A673 (cell line): ENCODE results near the gene SKP2.

ENCODE experiments used
- EZH2 ChIP-seq: fragments of 200-600 bp; sonication (generic); IDR thresholded peaks from 2 replicates; pipeline ENCODE4 v1.6.1; 2017; ENCODE audit warnings: borderline replicate concordance, low read depth, mild to moderate bottlenecking, mixed read lengths, antibody characterized with exemption, low read length; ENCODE audit not compliant: poor library complexity, severe bottlenecking
- TF ChIP-seq, protein P1 (sequence below): fragments of 300-800, 200-600 bp; sonication (generic); conservative IDR thresholded peaks from 2 replicates; pipeline ENCODE4 v1.5.1; 2017; ENCODE audit warnings: low read depth, mild to moderate bottlenecking, antibody characterized with exemption, low read length, moderate library complexity, mixed read lengths

DNA sequence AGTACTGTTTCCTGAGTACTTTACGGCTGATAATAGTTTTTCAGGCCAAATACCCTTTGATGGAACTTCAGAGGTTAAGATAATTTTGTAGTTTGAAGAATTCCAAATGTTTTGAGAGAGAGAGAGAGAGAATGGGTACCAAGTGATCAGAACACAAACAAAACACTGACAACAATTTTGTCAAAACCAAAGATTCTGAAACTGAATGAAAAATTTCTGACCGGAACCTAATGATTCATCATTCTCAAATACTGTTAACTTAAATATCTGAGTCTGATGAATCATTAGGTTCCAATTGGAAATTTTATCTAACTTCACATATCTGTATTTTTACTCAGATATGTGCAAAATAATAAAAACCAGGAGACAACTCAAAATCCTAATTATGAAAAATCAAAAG is 4.2 kb upstream of the SKP2 start:
- TF ChIP-seq EZH2 = no peak
- TF ChIP-seq, protein P1, sequence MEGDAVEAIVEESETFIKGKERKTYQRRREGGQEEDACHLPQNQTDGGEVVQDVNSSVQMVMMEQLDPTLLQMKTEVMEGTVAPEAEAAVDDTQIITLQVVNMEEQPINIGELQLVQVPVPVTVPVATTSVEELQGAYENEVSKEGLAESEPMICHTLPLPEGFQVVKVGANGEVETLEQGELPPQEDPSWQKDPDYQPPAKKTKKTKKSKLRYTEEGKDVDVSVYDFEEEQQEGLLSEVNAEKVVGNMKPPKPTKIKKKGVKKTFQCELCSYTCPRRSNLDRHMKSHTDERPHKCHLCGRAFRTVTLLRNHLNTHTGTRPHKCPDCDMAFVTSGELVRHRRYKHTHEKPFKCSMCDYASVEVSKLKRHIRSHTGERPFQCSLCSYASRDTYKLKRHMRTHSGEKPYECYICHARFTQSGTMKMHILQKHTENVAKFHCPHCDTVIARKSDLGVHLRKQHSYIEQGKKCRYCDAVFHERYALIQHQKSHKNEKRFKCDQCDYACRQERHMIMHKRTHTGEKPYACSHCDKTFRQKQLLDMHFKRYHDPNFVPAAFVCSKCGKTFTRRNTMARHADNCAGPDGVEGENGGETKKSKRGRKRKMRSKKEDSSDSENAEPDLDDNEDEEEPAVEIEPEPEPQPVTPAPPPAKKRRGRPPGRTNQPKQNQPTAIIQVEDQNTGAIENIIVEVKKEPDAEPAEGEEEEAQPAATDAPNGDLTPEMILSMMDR = no peak
